HG02759 (cell line): Measurements from ENCODE around the gene KIF20A.
"Not testable (repeated sequence)": the region's sequence is repeated elsewhere in the genome, so short reads cannot be mapped to it uniquely, and the experiment has no call there.

Experiments used
- ATAC-seq: cut with Tn5 transposase; IDR thresholded peaks from one replicate; pipeline ENCODE4 v1.9.1; 2021; ENCODE audit warnings: mild to moderate bottlenecking, moderate library complexity; ENCODE audit not compliant: unreplicated experiment

Gene KIF20A

GRCh38 chr5:138182808-138183207, 3.9 kb downstream of the KIF20A start:
- no peak for ATAC-seq

- ATAC-seq = no peak
These were observed 7.1 kb downstream of the KIF20A start for GRCh38 chr5:138186002-138186447.

GRCh38 chr5:138188626-138189025, 9.7 kb downstream of the KIF20A start:
- ATAC-seq = no peak

GRCh38 chr5:138192826-138193225, 13.9 kb downstream of the KIF20A start:
- no peak for ATAC-seq

GRCh38 chr5:138193859-138194258, 14.9 kb downstream of the KIF20A start:
- ATAC-seq = not testable (repeated sequence)

- no peak for ATAC-seq
These were observed 32.1 kb downstream of the KIF20A start for GRCh38 chr5:138210985-138211384.

- peak; percentile 24 for ATAC-seq
These were observed 33.9 kb downstream of the KIF20A start for GRCh38 chr5:138212828-138213160.

GRCh38 chr5:138213161-138214029, 34.5 kb downstream of the KIF20A start, which contains the start of gene CDC23:
TSS of gene CDC23 (minus strand) at chr5:138213323. CDS start at chr5:138213312, 11 bp downstream.
- ATAC-seq = peak; percentile 96

GRCh38 chr5:138216799-138217198, 37.9 kb downstream of the KIF20A start:
- ATAC-seq = no peak

GRCh38 chr5:138223532-138223931, 44.6 kb downstream of the KIF20A start:
- ATAC-seq = no peak

- no peak for ATAC-seq
These were observed 45.8 kb downstream of the KIF20A start for GRCh38 chr5:138224712-138225111.

- ATAC-seq = no peak
These were observed 48.0 kb downstream of the KIF20A start for GRCh38 chr5:138226910-138227309.

GRCh38 chr5:138229387-138229786, 50.5 kb downstream of the KIF20A start:
- ATAC-seq = no peak

GRCh38 chr5:138230261-138230660, 51.3 kb downstream of the KIF20A start:
- no peak for ATAC-seq

- no peak for ATAC-seq
These were observed 52.2 kb downstream of the KIF20A start for GRCh38 chr5:138230981-138231589.

- ATAC-seq = no peak
These were observed 54.4 kb downstream of the KIF20A start for GRCh38 chr5:138233280-138233679.

- no peak for ATAC-seq
These were observed 55.7 kb downstream of the KIF20A start for GRCh38 chr5:138234651-138235050.
